HG03064 (cell line): ENCODE measurements around the gene TULP3.

Experiments used
- ATAC-seq: cut with Tn5 transposase; IDR thresholded peaks from one replicate; pipeline ENCODE4 v1.9.1; 2021; ENCODE audit warnings: low read depth; ENCODE audit not compliant: unreplicated experiment

The TULP3 gene

DNA sequence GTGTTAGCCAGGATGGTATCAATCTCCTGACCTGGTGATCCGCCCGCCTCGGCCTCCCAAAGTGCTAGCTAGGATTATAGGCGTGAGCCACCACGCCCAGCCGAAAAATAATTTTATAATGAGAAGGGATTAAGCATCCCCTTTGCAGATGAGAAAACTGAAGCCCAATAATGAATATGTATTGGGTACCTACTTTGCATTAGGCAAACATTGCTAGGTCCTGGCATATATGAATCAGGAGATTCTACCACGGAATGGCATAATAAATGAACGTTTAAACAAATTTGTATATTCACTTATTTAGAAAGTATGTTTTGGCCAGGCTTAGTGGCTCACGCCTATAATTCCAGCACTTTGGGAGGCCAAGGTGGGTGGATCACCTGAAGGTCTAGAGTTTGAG lies 32.4 kb downstream of the TULP3 start:
- ATAC-seq: no peak

DNA sequence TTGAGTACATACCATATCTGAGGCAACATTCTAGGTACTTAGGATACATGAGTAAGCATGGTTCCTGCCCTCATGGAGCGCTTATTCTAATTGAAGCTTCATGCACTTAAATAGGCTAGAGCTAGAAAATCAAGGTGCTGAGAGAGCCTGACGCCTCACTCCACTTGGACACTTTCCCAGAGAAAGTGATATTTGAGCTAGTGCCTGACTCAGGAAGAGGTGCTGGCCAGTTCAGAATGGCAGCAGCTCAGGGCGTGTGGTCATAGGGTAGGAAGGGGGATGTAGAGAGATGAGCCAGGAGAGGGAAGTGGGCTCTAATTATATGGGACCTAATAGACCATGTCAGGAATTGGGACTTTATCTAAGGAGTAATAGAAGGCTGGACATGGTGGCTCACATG lies 33.3 kb downstream of the TULP3 start:
- no peak for ATAC-seq

DNA sequence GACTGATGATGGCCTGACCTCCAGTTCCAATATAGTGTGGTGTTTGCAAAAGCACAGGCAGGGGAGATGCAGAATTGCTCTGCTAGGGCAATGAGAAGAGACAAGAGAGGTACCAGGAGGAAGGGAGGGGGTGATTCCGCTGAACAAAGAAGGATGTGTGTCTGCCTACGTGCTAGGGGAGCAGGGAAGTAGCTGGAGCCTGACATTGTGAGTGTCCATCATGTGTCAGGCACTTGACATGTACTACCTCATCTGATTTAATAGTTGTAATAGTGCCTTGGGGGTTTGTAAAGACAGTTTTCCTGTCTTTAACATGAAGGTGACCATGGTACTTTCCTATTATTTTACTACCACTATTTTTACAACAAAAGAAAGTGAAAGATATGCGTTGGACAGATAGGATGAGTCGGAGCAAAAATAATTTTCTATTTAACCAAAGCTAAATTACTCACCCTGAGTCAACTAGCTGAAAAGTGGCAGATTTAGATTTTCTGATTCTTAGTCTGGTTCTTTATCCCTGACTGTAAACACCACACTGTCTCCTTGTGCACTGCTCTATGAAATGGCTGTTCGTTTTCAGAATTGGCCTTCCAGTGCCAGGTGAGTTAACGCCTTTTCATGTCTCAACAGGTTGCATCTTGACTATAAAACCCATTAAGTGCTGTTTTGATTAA lies 34.8 kb downstream of the TULP3 start:
- no peak for ATAC-seq

DNA sequence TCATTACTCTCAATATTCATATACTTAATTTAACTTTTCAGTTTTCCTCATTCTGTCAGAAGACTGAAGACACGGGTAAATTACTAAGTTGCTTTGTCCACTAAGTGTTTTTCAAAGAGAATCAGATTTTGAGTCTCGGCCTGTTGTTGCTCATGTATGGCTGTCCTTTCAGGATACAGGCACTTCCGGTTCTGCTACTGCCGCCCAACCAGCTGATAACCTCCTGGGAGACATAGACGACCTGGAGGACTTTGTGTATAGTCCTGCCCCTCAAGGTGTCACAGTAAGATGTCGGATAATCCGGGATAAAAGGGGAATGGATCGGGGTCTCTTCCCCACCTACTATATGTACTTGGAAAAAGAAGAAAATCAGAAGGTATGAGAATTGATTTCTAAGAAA lies 40.2 kb downstream of the TULP3 start:
- ATAC-seq: no peak

DNA sequence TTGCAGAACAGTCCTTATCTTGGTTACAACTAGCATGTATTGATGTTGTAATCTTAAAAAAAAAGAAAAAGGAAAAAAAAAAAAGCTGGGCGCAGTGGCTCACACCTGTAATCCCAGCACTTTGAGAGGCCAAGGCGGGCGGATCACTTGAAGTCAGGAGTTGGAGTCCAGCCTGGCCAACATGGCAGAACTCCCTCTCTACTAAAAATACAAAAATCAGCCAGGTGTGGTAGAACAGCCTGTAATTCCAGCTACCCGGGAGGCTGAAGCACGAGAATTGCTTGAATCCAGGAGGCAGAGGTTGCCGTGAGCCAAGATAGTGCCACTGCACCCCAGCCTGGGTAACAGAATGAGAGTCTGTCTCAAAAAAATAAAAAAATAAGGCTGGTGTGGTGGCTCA lies 42.9 kb downstream of the TULP3 start:
- no peak for ATAC-seq

DNA sequence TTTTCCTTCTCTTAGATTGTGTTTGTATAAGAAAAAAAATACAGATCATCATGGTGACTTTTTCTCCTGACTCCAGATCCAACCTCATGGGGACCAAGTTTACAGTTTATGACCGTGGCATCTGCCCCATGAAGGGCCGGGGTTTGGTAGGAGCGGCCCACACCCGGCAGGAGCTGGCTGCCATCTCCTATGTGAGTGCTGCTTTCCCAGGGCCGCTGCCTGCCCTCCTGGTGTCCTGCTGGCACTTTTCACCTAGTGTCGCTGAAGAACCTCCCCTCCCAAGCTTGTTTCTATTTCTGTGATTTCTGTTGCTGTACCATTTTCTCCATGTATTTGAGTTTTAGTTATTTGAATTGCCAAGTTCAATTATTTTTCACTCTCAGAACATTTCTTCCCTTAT lies 43.7 kb downstream of the TULP3 start:
- no peak for ATAC-seq

DNA sequence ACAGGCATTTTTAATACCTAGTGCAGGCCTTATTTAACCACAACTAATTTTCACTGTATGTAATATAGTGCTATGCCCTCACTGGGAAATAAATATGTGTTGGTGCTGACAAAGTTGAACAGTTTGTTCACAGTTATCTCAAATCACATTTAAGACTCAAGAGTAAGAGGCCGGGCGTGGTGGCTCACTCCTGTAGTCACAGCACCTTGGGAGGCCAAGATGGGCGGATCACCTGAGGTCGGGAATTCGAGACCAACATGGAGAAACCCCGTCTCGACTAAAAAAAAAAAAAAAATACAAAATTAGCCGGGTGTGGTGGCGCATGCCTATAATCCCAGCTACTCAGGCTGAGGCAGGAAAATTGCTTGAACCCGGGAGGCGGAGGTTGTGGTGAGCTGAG lies 45.6 kb downstream of the TULP3 start:
- ATAC-seq: no peak

DNA sequence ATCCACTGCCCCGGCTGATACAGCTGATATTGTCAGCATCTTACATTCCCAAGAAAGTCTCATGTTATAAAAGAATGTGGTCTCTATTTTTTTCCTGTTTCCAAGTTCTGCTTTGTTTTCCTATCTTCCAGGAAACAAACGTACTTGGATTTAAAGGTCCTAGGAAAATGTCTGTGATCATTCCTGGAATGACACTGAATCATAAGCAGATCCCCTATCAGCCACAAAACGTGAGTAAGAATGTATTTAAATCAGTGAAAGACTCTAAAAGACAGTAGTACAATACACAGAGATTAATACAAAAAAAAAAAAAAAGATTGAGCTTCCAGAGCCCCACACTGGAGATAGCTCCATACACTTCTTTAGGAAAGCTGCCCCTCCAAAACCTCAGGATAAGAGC lies 46.8 kb downstream of the TULP3 start:
- no peak for ATAC-seq

DNA sequence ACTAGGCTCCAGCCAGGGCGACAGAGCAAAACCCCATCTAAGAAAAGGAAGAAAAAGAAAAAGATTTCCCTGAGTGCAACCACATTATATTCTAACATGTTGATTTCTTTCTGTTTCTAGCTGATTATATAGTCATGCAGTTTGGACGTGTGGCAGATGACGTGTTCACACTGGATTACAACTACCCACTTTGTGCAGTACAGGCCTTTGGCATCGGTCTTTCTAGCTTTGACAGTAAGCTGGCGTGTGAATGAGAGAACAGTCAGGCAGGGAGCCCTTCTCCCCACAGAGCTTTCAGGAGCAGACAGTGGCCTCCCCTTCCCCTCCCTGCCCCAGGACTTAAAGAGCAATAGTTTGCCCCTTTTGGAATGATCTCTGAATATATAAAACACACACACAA lies 48.5 kb downstream of the TULP3 start:
- no peak for ATAC-seq

DNA sequence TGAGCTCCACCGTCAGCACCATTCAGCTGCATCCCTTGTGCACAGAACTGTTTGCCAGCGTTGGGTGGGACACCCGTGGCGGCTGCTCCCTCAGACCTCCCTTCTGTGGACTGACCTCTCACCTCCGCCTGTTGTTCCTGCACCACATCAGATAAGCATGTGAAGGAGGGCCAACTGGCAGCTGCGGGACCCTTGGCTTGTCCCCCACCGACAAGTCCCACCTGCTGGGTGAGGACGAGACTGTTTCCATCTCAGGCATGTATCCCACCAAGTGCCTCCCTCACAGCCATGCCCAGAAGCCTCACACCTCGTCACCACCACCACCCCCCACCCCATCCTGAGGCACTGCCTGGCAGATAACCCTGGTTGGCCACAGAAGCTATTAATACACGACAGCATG lies 49.9 kb downstream of the TULP3 start:
- no peak for ATAC-seq

DNA sequence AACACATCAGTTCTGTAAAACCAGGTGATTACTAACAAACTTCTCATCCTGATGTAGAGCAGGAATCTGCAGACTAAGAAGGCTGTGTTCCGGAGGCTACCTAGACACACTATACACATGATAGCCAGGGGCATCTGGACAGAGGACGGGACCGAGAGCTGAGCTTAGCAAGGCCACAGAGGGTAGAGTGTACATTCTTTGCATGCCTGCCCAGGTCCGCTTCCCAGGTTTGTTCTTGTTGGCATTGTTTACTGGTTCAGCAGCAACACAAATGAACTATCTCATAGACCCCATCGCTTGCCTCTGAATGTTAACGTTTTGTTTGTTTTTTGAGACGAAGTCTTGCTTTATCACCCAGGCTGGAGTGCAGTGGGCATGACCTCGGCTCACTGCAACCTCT lies 50.8 kb downstream of the TULP3 start:
- ATAC-seq: no peak

DNA sequence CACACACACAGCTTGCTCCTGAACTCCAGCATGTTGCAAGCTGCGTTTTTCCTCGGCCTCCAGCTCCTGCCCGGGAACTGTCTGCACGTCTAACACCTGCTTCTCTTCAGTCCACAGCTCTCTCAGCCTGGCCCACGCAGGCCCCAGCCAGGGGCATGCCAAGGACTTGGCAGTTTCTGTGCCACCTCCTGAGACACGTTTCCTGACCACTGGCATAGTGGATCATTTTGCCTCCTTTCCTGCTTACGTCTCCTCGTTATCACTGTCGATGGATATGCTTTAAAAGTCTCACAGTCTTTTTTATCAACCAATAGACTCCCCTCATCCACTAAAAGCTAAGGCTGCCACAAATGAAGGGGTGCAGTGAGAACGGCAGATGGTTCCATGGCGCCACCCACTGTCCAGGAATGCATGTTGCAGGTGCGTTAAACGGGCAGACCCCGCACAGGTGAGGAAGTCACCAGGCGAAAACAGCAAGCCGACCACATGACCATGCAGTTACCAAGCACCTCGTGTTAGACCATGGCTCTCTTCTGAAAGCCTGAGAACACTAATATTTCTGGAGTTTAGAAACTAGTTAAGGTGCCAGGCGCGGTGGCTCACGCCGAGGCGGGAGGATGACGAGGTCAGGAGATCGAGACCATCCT lies 53.8 kb downstream of the TULP3 start:
- no peak for ATAC-seq

DNA sequence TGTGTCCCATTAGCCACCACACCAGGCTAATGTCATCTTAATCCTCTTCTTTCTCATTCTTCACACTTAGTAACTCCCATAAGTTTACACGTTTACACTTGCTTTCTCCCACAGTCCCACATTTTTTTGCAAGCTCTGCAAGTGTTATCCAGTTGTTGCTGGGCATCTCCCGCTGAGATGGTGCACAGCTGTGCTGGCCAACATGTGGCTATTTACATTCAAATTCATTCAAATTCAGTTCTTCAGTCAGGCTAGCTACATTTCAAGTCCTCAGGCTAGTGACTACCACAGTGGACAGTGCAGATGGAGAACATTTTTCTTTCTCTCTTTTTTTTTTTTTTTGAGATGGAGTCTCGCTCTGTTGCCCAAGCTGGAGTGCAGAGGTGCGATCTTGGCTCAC lies 58.7 kb downstream of the TULP3 start:
- ATAC-seq: no peak

DNA sequence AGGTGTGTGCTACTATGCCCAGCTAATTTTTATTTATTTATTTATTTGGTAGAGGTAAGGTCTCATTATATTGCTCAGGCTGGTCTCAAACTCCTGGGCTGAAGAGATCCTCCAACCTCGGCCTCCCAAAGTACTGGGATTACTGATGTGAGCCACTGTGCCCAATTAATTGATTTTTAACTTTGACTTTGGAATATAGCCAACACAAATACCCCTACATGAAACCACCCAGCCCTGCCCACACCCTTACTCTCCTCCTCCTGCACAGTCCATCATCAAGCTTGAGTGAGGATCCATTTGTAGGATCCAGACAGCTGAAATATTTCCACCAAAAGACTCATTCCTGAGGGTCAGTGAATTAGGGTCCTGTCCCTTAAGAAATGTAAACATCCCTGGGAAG lies 65.2 kb downstream of the TULP3 start:
- no peak for ATAC-seq

DNA sequence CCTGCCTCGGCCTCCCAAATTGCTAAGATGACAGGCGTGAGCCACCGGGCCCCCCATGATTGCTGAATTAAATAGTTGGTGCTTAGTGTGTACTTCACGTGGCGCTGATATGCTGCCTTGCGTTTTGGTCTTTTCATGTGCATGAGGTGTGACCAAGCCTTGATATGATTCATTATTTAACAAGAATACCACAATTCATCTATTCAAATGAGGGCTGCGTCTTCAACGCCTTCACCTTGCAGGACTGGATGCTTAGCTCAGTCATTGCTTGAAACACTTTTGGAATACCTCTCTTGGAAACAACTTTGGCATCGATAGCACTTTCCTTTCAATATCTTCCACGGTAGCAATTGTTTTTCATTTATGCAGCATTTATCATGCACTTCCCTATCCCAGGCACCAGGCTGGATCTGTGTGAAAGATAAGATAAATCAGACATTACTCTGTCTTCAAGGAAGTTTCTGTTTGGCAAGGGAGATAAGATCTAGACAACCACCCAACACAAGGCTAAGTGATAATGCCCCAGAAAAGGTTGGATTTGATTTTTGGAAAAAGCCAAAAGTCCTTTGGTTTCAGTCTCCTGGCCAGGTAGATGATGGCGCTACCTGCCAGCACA lies 67.2 kb downstream of the TULP3 start:
- no peak for ATAC-seq

DNA sequence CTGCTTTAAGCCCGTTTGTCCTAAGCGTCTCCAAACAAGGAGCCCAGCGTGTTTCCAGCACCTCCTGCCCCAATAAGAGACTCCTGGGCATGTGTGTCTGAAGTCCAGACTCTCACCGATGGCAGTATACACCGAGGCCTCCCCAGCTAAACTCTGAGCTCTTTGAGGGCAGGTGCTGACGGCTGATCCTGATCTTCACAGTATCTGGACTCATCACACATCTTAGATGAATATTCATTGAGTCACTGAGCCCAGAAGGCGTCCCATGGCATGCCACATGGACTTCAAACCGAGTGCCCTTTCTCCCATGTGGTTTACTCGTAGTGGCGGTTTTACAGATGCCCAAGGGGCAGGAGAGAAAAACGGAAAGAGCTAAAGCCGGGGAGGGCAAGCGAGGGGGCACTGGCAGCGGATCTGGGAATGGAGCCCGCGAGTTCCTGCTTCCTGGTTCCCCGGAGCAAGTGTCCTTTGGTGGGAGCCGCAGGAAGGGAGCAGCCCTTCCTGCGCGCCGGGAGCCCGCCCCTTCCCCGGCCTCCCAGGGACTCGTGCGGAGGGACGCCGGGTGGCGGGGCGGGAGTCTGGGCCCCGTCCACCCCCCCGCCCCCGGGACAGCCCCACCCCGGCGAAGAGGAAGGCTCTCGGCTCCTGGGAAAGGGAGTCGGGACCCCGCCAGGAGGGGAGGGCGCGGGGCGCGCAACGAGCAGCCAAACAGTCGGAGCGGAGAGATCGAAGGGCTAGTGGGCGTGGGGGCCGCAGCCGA lies 67.9 kb downstream of the TULP3 start:
- ATAC-seq: no peak

DNA sequence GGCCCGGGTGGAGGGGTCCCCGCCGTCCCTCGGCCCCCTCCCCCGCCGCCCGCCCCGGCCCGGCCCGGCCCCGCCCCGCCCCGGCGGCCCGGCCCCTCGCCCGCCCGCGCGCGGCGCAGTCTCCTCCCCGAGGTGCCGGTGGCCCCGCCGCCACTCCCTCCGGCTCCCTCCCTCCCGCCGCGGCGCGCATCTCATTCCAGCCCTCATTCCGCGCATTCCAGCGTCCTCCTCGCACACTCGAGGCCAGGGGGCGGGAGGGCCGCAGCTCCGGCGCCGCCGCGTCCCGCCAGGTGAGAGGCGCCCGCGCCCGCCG lies 68.5 kb downstream of the TULP3 start, which contains the start of gene TEAD4:
TSS of gene TEAD4 (plus strand) at position 206 of the 313 bp plus-strand sequence.
- ATAC-seq: no peak

DNA sequence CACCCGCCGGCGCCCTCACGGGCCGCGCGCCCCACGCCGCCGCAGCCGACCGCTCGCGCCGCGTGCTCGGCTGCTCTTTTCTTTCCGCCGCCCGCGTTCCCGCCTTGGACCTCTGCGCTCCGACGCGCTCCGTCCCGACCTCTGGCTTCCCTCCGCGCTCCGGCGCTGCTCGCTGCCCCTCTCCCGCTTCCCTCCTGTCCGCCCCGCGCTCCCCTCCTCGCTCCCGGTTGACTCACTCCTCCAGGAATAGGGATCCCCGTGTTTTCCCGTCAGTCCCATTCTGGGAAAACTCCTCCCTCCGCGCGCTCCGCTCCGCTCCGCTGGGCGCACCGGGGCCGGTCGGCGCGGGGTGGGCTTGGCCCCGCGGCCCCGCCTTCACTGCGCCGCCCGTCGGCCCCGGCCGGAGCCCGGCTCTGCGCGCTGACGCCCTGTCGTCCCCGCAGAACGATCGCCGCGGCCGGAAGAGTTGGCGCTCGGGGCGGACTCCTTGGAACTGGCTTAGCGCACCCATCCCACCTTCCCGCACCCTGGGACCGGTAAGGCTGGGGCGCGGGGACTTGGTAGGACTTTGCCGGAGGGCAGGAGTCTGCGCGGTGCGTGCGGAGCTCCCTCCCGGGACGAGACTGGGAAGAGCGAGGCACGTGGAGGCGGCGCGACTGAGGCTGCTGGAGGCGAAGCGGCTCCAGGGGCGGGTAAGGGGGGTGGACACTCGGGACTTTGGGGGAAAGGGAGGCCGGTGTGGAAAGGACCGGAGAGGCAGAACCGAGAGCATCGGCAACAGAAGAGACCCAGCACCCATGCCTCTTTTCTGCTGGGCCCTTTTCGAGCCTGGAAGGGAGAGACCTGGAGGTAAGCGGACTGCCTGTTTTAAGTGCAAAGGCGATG lies 69.1 kb downstream of the TULP3 start:
- no peak for ATAC-seq

DNA sequence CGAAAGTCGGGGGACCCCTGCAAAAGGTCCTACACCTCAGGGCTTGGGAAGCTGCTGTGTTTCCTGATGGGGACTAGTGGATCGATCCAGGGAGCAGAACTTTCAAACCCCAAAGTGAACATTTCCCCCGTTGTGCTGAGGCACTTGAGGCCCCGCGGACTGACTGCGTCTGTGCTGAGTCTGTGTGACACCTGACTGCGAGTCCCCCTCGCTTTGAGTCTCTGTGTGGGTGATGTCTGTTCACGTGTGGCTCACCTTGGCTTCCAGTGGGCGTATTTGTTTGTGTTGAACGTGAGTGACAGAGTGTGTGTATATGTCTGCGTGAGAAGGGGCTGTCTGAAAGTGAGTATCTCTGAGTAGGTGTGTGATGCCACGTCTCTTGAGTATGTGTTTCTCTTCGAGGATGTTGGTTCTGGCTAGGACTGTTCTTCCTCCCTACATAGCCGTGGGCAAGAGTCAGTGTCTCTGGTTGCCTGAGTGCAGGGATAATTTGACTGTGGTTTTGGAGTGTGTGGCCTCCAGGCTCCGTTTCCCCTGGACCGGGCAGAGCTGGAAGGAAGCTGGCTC lies 69.8 kb downstream of the TULP3 start:
- no peak for ATAC-seq

DNA sequence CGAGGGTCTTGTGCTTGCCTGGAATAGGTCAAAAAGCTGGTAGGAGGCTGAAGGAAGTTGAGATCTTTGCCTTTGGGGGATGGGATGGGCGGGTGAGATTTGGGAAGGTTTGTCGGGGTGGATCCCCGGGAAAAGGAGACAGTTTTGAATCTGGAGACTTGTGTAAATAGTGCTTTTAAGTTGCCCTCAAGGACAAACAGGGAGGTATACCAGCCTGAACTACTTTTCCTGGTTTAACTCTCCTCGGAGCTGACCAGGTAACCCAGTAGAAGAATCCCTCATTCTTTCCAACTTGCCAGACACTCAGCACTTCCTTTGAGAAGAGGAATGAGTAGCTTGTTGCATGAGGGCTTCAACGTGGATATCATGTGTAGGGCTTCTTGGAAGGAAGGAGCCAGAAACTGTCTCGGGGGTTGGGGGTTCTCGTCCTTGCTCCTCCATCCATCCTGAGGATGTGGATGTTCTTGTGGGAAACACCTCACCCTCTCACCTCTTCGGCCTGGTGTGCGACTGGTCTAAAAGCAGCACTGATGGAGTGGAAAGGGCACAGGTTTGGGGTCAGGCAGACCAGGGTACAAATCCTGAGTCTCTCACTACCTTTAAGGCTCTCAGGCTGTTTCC lies 70.4 kb downstream of the TULP3 start:
- ATAC-seq: no peak
